Adipocyte (in vitro differentiated cells): Measurements from ENCODE around the gene MAPKAP1.

ENCODE experiments used
- DNase-seq: peaks from one replicate; pipeline ENCODE4 v3.0.0-alpha.2; 2015; ENCODE audit warnings: low read depth
- H3K27me3 ChIP-seq: replicated peaks from 2 replicates; pipeline ENCODE4 v1.7.0; 2013; ENCODE audit warnings: mild to moderate bottlenecking, low read length, moderate library complexity; ENCODE audit not compliant: control insufficient read depth, insufficient read depth
- H3K36me3 ChIP-seq: 2 replicates; pipeline ENCODE4 v1.7.0; 2013; ENCODE audit warnings: low read length, mild to moderate bottlenecking, moderate library complexity; ENCODE audit not compliant: control insufficient read depth, insufficient read depth, severe bottlenecking
- H3K4me1 ChIP-seq: 2 replicates; pipeline ENCODE4 v1.7.0; 2013; ENCODE audit warnings: mild to moderate bottlenecking, low read length, moderate library complexity; ENCODE audit not compliant: control insufficient read depth, insufficient read depth
- H3K4me3 ChIP-seq: 2 replicates; pipeline ENCODE4 v1.7.0; 2013; ENCODE audit warnings: mild to moderate bottlenecking, low read length, moderate library complexity
- H3K9ac ChIP-seq: 2 replicates; pipeline ENCODE4 v1.7.0; 2013; ENCODE audit warnings: mild to moderate bottlenecking, low read length, moderate library complexity
- H3K9me3 ChIP-seq: 2 replicates; pipeline ENCODE4 v1.7.0; 2013; ENCODE audit warnings: mild to moderate bottlenecking, low read length, moderate library complexity; ENCODE audit not compliant: control insufficient read depth

MAPKAP1 gene

DNA sequence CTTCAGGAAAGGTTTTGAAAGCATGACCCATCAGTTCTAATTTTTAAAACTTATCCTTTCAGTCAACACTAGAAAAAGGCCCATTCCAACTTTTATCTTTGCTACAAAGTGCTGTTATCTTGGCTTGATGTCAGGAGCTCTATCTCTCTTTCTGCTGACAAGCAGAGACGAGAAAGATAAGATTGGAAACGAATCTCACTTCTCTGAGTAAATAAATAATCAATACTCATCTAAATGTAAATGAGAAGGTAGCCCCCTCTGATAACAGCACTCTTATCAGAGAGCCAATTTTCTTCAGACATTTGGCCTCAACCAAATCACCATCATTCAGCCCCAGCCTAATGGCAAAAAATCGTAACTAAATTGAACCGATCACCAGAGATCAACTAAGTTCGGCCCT is 191.7 kb downstream of the MAPKAP1 start:
- Histone ChIP-seq H3K36me3 (peaks cover 1% of the 10 kb centered on the region), H3K4me3 (no peak overlapping the region), H3K27me3 (no peaks in the 10 kb centered on the region), H3K9ac (no peak overlapping the region), H3K9me3 (no peaks in the 10 kb centered on the region), H3K4me1 (no peaks in the 10 kb centered on the region)
- no peak for DNase-seq

GRCh38 chr9:125514468-125514867 is 192.5 kb downstream of the MAPKAP1 start:
- Histone ChIP-seq H3K36me3 (no peaks in the 10 kb centered on the region), H3K9ac (no peak overlapping the region), H3K4me1 (peaks cover 4% of the 10 kb centered on the region), H3K27me3 (no peaks in the 10 kb centered on the region), H3K4me3 (no peak overlapping the region), H3K9me3 (no peaks in the 10 kb centered on the region)
- no peak for DNase-seq

DNA sequence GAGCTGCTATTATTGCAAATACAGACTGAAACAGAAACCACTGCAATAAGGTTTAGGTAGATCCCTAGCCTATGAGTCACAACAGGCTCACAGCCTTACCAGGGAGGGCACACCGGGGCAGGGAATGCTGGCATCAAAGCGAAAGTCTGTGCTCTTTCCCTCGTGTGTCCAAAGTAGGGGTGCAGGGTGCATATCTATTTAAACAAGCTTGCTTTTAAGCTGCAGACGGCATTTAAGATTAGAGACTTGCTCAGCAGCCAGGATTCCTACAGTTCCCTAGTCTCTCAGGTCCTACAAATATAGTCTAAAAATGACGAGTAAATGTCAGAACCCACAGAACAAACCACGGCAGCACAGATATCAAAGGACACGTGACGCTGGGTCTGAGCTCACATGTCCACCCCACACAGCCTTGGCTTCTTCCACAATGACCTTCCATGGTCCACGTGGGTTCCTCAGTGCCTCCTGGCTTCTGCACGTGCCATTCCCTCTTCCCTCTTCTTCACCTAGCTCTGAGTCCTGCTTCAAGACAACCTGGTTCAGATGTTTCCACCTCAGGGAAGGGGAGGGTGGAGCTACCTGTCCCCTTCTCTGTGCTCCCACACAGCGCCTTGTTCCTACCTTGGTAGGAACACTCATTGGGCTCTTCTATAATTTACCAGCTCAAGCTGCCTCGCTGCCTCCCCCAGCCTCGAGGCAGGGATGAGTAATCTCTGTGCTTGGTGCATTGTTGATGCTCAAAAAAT is 193.2 kb downstream of the MAPKAP1 start:
- H3K4me1 ChIP-seq, result peaks cover 10% of the 10 kb centered on the region

DNA sequence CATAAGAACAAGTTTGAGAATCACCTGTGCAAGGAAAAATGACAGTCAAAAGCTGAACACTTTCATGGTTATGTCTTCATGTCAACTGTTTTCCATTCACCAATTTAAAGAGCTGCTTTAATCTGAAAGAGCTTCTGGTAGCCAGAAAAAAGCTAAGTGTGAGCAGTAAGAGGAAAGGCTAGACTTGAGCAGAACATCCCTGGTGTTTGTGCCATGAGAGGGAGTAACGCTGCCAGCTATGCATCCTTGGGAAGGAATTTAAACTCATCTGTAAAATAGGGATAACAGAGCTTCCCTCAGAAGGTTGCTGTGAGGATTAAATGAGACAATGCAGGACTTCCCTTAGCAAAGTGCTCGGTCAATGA is 193.7 kb downstream of the MAPKAP1 start:
- H3K36me3 ChIP-seq, result no peaks in the 10 kb centered on the region
- H3K9me3 ChIP-seq, result no peaks in the 10 kb centered on the region
- H3K9ac ChIP-seq, result no peak overlapping the region
- H3K4me3 ChIP-seq, result no peak overlapping the region
- H3K27me3 ChIP-seq, result no peaks in the 10 kb centered on the region
- DNase-seq, result no peak
- H3K4me1 ChIP-seq, result peaks cover 10% of the 10 kb centered on the region

More for the DNA sequence above, 193.2 kb downstream of the MAPKAP1 start:
- Histone ChIP-seq H3K4me3 (no peak overlapping the region), H3K27me3 (no peaks in the 10 kb centered on the region), H3K9ac (no peak overlapping the region), H3K36me3 (no peaks in the 10 kb centered on the region), H3K9me3 (no peaks in the 10 kb centered on the region)
- peak; percentile 86 for DNase-seq

GRCh38 chr9:125511789-125512660 is 195.0 kb downstream of the MAPKAP1 start:
- Histone ChIP-seq H3K4me1 (peaks cover 10% of the 10 kb centered on the region), H3K27me3 (no peaks in the 10 kb centered on the region), H3K9ac (no peak overlapping the region), H3K36me3 (no peaks in the 10 kb centered on the region), H3K9me3 (no peaks in the 10 kb centered on the region), H3K4me3 (no peak overlapping the region)
- no peak for DNase-seq

DNA sequence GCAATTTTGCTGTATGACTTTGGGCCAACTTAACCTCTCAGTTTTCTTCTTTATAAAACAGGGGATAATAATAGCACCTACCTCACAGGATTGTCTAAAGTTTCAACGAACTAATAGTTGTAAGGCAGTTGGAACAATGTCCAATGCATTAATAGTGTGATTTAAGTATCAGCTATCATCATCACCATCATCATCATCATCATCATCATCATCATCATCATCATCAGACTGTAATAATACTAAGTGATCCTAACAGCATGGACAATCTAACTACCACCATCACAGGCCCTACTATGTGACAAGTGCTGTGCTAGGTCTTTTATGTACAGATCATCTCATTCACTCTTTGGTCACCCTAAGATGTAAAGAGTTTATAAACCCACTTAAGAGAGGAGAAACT is 196.0 kb downstream of the MAPKAP1 start:
- H3K36me3 ChIP-seq, result no peaks in the 10 kb centered on the region
- H3K27me3 ChIP-seq, result no peaks in the 10 kb centered on the region
- H3K9ac ChIP-seq, result no peak overlapping the region
- H3K4me3 ChIP-seq, result no peak overlapping the region
- H3K4me1 ChIP-seq, result peaks cover 15% of the 10 kb centered on the region
- DNase-seq, result no peak
- no peaks in the 10 kb centered on the region for H3K9me3 ChIP-seq

DNA sequence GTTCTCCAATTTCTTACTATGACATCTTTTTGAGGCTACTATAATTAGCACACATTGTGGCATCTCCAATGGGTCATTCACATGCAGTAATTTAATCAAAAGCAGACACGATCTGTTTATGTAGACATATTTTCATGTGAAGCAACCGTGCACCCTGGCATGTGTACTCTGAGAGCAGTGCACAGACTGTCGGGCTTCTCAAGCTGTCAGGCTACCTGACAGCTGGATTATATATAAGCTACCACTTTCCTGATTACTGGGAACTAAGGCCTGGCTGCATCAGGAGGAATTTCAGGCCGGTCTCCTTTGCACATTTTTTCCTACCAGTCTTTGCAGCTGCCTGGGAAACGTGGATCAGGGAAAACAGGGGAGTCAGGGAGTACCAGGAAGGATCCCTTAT is 197.5 kb downstream of the MAPKAP1 start:
- Histone ChIP-seq H3K36me3 (no peaks in the 10 kb centered on the region), H3K27me3 (no peaks in the 10 kb centered on the region), H3K4me3 (peak overlapping the region; percentile 12), H3K9me3 (no peaks in the 10 kb centered on the region), H3K4me1 (peaks cover 20% of the 10 kb centered on the region), H3K9ac (no peak overlapping the region)
- DNase-seq, result peak; percentile 93

GRCh38 chr9:125508249-125508648 is 198.8 kb downstream of the MAPKAP1 start:
- H3K9me3 ChIP-seq, result no peaks in the 10 kb centered on the region
- peaks cover 20% of the 10 kb centered on the region for H3K4me1 ChIP-seq
- H3K9ac ChIP-seq, result no peak overlapping the region
- H3K4me3 ChIP-seq, result no peak overlapping the region
- no peak for DNase-seq
- H3K36me3 ChIP-seq, result no peaks in the 10 kb centered on the region
- no peaks in the 10 kb centered on the region for H3K27me3 ChIP-seq

DNA sequence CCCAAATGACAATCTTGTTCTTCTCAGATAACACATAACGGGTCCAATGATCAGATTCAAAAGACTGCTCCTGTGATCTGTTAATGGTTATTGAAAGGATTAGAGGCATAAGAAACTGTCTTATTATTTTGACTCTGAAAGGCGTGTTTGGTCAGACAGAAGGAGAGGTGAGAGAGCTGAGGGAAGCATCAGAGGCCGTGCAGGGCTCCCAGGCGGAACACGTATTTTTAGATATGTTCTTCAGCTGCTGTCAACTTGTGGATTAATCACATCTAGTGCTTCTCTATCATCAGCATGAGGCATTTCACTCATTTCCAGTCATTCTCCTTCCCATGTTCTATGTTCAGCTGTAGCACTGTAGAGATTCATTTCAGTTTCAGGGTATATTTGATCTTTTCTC is 199.8 kb downstream of the MAPKAP1 start:
- no peak for DNase-seq
- H3K9ac ChIP-seq, result no peak overlapping the region
- H3K36me3 ChIP-seq, result no peaks in the 10 kb centered on the region
- H3K27me3 ChIP-seq, result no peaks in the 10 kb centered on the region
- no peak overlapping the region for H3K4me3 ChIP-seq
- H3K9me3 ChIP-seq, result no peaks in the 10 kb centered on the region
- peaks cover 20% of the 10 kb centered on the region for H3K4me1 ChIP-seq

DNA sequence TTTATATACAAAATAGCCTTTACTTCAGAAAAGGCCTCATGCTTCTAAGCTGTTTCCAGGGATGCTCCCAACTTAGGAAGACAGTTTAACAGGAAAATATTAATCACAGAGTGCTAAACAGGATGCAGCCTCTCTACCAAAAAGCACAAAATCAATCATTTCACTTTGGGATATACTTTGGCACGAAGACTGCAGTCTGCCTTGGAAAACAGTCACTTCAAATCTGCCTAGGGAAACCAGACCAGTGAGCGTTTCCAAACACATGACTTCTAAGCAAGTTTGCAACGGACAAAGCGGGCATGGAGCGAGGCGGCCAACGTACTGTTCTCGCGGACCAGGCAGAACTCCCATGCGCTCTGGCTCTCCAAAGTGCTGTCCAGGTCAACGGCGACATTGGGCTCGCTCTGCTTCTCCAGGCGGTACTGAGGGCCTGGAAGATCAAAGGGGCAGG is 201.0 kb downstream of the MAPKAP1 start:
- no peak overlapping the region for H3K4me3 ChIP-seq
- H3K9ac ChIP-seq, result peak overlapping the region; percentile 1
- no peak for DNase-seq
- peaks cover 20% of the 10 kb centered on the region for H3K4me1 ChIP-seq
- H3K27me3 ChIP-seq, result no peaks in the 10 kb centered on the region
- H3K36me3 ChIP-seq, result no peaks in the 10 kb centered on the region
- H3K9me3 ChIP-seq, result no peaks in the 10 kb centered on the region

DNA sequence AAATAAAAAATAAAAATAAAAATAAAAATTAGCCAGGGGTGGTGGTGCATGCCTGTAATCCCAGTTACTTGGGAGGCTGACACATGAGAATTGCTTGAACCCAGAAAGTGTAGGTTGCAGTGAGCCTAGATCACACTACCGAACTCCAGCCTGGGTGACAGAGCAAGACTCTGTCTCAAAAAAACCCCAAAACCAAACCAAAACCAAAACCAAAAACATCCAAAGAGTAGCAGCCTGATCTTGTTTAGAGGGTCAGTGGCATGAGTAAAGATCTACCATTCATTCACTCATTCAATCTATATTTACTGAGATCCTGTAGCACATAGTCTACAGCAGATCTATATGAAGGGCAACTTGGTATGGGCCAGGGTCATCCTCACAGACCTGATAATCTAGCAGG is 202.4 kb downstream of the MAPKAP1 start:
- H3K4me1 ChIP-seq, result peaks cover 18% of the 10 kb centered on the region
- no peaks in the 10 kb centered on the region for H3K9me3 ChIP-seq

More for the DNA sequence above, 202.4 kb downstream of the MAPKAP1 start:
- Histone ChIP-seq H3K36me3 (no peaks in the 10 kb centered on the region), H3K4me3 (no peak overlapping the region), H3K27me3 (no peaks in the 10 kb centered on the region), H3K9ac (no peak overlapping the region)
- DNase-seq, result no peak
